GM12864 (cell line): ENCODE results near the gene FAM118A.
A peak's percentile ranks its signal among the peaks of the same experiment; 100 is the strongest.
"Not testable (repeated sequence)": the region's sequence is repeated elsewhere in the genome, so short reads cannot be mapped to it uniquely, and the experiment has no call there.

Experiments
- DNase-seq: peaks from one replicate; pipeline ENCODE4 v3.0.0-alpha.2; 2011; ENCODE audit warnings: low read depth
- H3K4me3 ChIP-seq: 2 replicates; pipeline ENCODE4 v1.5.1; 2011; ENCODE audit warnings: mild to moderate bottlenecking, low read depth, low read length, control low read depth
- CTCF ChIP-seq: IDR thresholded peaks from 2 replicates; pipeline ENCODE4 v1.5.1; 2011; ENCODE audit warnings: low read depth, mild to moderate bottlenecking, moderate library complexity, low read length, control low read depth, inconsistent platforms; ENCODE audit errors: missing control alignments

The FAM118A gene

GRCh38 chr22:45309422-45310227, at the start of gene FAM118A:
Gene FAM118A (plus strand): TSS chr22:45309934. CDS start chr22:45322380, 12,446 bp downstream.
- no peak for TF ChIP-seq CTCF
- H3K4me3 ChIP-seq = peak within 1 kb of the TSS; percentile 85
- DNase-seq = peak; percentile 82

GRCh38 chr22:45260395-45260759, 49.4 kb upstream of the FAM118A start:
- not testable (repeated sequence) for H3K4me3 ChIP-seq, DNase-seq

GRCh38 chr22:45261407-45262088, 48.2 kb upstream of the FAM118A start:
- TF ChIP-seq CTCF = no peak
- no peak overlapping the region for H3K4me3 ChIP-seq
- DNase-seq = no peak

- no peak for DNase-seq
- no peak for TF ChIP-seq CTCF
- H3K4me3 ChIP-seq = peak overlapping the region; percentile 26
These were observed 47.4 kb upstream of the FAM118A start for GRCh38 chr22:45262195-45262930.

GRCh38 chr22:45262931-45263462, 46.7 kb upstream of the FAM118A start:
- H3K4me3 ChIP-seq = peak overlapping the region; percentile 26
- TF ChIP-seq CTCF = no peak
- DNase-seq = no peak

- peak; percentile 82 for DNase-seq
- 0 out of 2 replicates have a peak overlapping the region, but pooled peaks have one; percentile 26 for H3K4me3 ChIP-seq
- peak; percentile 61 for TF ChIP-seq CTCF
These were observed 46.1 kb upstream of the FAM118A start for GRCh38 chr22:45263463-45264269.
